H1 (cell line): Measurements from ENCODE around the gene DXO.
"Not testable (repeated sequence)": the region's sequence is repeated elsewhere in the genome, so short reads cannot be mapped to it uniquely, and the experiment has no call there.

Source experiments
- ASH2L ChIP-seq: fragments of 200-600, 300-600 bp; sonication (generic); IDR thresholded peaks from one replicate; pipeline ENCODE4 v1.7.1; 2017; ENCODE audit warnings: low read length
- JUN ChIP-seq: IDR thresholded peaks from 2 replicates; pipeline ENCODE4 v1.6.1; 2011; ENCODE audit warnings: low read depth, mild to moderate bottlenecking, improper control_type of control experiment, low read length
- POLR2AphosphoS5 ChIP-seq: IDR thresholded peaks from 2 replicates; pipeline ENCODE4 v1.6.1; 2011; ENCODE audit warnings: low read depth, low read length
- RAD21 ChIP-seq, 2 experiments: IDR thresholded peaks in 1 of 2; conservative IDR thresholded peaks in 1 of 2; 2 replicates each; pipeline ENCODE4 v1.6.1; 2011; ENCODE audit warnings: low read depth in 2 of 2, low read length in 2 of 2, improper control_type of control experiment in 1 of 2, inconsistent platforms in 1 of 2, mild to moderate bottlenecking in 1 of 2, moderate library complexity in 1 of 2
- TF ChIP-seq, protein P1 (sequence below), 3 experiments: IDR thresholded peaks; 1 replicate in 2 of 3; 2 replicates in 1 of 3; pipeline versions ENCODE4 v1.5.1 to v1.6.1; 2011; ENCODE audit warnings: low read length in 3 of 3, mild to moderate bottlenecking in 3 of 3, inconsistent platforms in 2 of 3, low read depth in 1 of 3, moderate library complexity in 1 of 3; ENCODE audit not compliant: insufficient read depth in 1 of 3; ENCODE audit errors: control extremely low read depth in 1 of 3

DNA sequence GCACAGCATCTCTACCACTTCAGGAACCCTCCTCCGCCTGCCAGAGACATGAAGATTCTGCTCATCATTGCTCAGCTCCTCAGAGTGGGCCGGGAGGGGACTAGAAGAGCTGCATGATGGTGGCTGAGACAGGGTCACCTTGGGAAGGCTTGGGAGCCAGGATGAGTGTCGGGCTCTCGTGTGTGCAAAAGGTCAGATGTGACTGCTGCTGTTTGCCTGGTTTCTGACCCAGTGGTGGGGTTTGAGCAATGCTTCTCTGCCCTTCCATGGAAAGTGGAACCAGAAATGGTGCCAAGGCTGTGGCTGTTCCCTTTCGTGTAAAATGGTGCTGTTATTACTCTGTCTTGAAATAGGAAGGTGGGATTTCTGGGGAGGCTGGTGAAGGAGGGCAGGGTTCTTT, 9.1 kb upstream of the DXO start:
- TF ChIP-seq JUN; POLR2AphosphoS5; ASH2L; RAD21 (IDR thresholded peaks at IDR 0.05 in 1 of 2, conservative IDR thresholded peaks at IDR 0.05 in 1 of 2; ENCODE audit: low read depth in 2 of 2, low read length in 2 of 2): not testable (repeated sequence)
- TF ChIP-seq, protein P1, sequence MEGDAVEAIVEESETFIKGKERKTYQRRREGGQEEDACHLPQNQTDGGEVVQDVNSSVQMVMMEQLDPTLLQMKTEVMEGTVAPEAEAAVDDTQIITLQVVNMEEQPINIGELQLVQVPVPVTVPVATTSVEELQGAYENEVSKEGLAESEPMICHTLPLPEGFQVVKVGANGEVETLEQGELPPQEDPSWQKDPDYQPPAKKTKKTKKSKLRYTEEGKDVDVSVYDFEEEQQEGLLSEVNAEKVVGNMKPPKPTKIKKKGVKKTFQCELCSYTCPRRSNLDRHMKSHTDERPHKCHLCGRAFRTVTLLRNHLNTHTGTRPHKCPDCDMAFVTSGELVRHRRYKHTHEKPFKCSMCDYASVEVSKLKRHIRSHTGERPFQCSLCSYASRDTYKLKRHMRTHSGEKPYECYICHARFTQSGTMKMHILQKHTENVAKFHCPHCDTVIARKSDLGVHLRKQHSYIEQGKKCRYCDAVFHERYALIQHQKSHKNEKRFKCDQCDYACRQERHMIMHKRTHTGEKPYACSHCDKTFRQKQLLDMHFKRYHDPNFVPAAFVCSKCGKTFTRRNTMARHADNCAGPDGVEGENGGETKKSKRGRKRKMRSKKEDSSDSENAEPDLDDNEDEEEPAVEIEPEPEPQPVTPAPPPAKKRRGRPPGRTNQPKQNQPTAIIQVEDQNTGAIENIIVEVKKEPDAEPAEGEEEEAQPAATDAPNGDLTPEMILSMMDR (IDR thresholded peaks at IDR 0.05; ENCODE audit: control extremely low read depth in 1 of 3, insufficient read depth in 1 of 3, low read depth in 1 of 3, low read length in 3 of 3) = not testable (repeated sequence)
